HG02571 (cell line): ENCODE results near the gene PALD1.

ENCODE experiments used
- ATAC-seq: cut with Tn5 transposase; IDR thresholded peaks from one replicate; pipeline ENCODE4 v1.9.1; 2021; ENCODE audit warnings: mild to moderate bottlenecking, moderate library complexity; ENCODE audit not compliant: unreplicated experiment

PALD1 gene

DNA sequence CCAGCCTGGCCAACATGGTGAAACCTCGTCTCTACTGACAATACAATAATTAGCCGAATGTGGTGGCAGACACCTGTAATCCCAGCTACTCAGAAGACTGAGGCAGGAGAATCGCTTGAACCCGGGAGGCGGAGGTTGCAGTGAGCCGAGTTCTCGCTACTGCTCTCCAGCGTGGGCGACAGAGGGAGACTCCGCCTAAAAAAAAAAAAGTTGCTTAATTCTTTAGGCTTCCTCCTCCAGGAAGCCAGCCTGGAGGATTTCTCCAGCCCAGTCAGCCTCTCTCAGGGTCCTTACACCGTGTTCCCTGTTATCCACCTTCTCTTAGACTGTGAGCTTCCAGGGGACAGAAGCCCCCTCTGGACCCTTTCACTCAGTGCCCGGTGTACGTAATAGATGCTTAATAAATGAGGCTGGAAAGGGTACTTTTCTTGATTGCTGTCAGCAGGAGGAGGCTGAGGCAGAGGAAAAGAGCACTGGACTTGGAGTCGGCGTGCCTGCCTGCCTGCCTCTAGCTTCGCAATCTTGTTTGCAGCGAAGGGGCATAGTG, 20.7 kb upstream of the PALD1 start:
- ATAC-seq, result no peak

DNA sequence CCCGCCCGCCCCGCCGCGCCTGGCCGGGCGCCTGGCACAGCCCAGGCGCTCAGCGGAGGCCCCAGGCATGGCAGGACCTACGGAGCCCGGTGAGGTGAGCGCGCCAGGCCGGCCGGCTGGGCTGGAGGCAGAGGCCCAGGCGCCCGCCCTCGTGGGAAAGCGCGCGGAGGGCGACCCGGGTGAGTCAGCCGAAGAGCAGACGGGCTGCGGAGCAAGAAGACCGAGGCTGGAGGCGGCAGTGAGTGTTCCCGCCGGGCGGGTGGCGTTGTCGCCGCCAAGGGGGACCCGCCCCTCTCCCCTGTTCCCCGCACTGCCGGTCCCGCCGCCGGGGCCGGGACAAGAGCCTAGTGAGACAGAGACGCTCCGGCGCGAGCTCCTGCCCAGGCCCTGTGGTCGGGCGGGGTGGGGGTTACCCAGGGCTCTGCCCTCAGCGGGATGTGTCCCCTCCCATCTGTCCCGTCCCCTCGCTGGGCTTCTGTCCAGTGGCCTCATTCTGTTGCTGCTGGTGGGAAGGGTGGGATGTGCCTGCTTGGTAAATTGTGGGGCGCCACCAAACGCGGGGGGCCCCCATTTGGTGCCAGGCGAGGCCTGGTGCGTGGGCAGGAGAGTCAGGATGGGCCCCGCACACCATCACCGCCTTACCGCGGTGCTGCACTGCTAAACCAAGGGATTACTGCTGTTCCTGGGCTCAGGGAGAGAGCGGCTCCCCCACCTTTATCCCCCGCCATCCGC, 20.1 kb upstream of the PALD1 start:
- ATAC-seq, result no peak

DNA sequence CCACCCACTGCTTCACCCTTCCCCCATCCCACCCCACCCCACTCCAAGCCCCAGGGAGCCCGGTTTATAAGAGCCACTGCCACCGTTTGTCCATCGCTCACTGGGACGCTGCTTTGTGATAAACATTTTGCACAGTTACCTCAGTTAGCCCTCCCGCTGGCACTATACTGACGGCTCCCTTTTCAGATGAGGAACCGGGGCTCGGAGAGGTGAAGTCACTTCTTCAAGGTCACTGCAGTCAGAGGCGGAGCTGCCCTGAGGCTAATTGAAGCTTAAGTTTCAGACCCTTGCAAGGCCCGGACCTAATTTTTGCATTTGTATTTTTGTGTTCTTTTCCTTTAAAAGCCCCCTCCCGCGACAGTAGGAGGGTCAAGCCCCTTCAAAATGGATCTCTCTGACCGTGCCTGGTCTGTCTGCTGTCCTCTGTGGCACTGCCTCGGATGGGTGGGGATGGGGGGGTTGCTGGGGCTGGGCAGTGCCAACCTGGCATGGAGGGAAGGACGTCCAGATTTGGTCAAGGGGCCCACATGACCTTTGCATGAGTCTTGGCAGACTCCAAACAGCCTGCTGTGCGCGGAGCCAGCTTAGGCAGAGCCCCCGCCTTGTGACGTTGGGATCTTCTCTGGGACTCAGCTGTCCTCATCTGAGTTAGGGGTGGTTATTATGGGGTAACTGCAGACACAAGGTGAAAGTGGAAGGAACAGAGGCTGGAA, 19.4 kb upstream of the PALD1 start:
- ATAC-seq, result no peak

DNA sequence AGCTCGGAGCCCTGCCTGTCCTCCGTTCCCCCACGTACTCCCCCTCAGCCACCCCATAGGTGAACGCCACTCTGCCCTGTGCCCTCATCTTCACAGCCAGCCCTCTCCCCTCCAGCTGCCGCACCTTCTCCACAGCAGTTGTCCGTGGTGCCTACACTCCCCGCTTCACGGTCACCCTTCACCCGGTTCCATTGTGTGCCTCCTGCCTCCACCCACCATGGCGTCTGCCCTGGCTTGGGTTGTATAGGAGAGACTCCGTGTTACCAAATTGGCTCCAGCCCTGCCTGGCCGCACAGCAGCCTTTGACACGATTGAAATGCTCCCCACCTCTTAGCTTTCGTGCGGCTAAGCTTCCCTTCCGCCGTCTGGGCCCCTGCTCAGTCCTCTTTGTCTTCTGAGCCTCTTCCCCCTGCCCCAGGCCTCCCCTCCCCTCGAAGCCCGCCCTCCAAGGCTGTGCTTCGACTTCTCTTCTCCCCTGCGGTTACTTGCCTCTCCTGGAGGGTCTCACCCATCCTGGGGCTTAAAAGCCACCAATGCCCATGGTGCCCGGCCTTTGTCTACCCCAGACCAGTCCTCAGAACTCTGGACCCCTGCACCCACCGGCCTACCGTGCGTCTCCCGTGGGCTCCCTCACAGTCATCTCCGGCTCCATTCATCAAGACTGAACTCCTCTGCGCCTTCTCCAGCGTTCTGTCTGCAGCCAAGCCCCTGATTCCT, 18.6 kb upstream of the PALD1 start:
- ATAC-seq, result no peak

DNA sequence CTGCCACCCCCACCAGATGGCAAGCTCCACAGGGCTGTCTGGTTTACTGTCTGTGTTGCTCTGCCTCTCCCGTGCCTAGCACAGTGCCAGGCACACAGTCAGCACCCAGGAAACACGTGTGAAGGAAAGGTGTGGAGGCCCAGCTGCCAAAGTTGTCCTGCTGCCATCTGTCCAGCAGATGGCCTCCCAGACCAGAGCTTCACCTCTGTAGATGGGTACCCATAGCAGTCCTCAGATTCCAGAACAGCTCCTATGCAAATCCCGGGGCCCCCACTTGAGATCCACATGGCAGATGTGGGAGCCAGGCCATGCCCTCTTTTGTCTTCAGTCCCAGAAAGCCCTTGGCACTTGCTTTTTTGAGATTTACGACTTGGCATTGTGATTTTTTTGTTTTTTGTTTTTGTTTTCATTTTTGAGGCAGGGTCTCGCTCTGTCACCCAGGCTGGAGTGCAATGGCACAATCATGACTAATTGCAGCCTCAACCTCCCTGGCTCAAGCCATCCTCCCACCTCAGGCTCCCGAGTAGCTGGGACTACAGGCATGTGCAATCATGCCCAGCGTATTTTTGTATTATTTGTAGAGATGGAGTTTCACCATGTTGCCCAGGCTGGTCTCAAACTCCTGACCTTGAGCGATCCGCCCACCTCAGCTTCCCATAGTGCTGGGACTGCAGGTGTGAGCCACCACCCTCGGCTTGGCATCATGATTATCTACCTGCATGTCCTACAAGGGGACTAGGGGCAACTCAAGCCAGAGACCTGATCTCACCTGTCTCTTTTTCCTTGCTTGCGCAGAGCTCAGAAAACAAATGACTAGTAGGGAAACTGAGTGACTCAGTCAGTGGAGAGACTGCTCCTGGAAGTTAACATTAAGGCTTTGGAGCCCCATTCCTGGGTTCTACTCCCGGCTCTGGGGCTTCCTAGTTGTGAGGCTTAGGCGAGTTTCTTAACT, 16.9 kb upstream of the PALD1 start:
- ATAC-seq, result no peak

DNA sequence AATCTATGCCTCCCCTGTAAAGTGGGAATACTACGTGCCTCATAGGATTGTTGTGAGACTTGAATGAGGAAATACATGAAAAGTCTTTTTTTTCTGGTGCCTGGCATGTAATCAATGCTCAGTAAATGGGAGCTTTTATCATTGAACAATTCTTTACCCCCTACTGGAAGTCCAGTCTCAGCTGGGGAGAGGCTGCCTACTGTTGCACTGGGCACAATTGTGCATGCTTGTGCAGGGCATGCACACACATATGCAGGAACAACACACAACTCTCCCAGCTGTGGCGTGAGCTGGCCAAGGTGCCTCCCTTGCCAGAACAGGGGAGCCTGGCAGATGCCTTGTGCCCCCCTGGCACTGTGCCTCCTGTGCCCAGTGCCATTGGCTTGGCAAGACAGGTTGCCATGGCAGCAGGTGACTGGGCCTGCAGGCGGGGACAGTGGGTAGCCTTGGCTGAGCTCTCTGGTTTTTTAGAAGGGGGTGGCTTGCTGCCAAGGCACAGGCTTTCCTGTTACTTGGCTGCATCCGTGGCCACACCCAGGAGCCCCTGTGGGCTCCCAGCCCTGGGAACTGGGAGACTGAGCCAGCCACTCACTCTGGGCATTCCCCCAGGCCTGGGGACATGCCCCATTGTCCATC, 16.1 kb upstream of the PALD1 start:
- ATAC-seq, result no peak

- no peak for ATAC-seq
These were observed 13.3 kb upstream of the PALD1 start for GRCh38 chr10:70465278-70465677.

DNA sequence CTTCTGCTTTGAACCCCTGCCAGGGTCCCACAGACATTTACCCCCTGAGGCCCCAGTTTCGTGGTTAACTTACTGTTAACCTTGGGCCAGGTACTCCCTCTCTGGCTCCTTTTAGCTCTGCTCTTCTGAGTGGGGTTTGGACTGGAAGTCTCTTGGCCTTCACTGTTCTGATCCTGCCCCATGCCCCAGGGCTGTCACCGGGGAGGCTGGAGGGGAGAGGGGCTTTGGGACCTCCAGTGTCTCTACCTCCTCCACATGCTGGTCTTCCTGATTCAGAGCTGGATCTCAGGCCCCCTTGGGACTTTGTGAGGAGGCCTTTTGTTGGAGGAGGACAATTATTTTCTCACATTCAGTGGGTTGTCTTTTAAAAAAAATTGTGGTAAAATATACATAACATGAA, 12.7 kb upstream of the PALD1 start:
- no peak for ATAC-seq

GRCh38 chr10:70466951-70467350, 11.6 kb upstream of the PALD1 start:
- ATAC-seq, result no peak

DNA sequence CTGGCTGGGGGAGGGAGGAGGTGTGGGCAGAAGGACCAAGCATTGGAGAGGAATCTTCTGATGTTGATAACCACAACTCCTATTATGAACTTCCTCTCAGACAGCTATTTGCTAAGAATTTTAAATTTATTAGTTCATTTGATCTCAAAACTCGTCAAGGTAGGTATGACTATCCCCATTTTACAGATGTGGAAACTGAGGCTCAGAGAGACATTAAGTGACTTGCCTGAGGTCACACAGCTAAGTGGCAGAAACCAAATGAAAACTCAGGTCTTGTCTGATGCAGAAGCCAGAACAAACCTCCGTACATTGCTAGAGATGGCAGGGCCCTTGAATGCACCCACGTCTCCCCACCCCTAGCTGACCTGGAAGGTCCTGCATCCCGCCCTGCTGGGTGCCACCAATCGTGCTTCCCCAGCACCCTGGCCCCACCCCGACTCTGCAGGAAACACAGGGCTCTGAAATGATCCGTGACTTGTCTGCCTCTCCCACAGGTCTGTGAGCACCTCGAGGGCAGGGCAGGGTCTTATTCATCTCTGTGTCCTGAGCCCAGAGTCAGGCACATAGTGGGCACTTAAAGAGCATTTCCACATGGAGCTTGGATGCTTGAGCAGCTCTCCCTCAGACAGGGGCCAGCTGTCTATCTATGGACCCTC, 5.6 kb upstream of the PALD1 start:
- ATAC-seq, result no peak

DNA sequence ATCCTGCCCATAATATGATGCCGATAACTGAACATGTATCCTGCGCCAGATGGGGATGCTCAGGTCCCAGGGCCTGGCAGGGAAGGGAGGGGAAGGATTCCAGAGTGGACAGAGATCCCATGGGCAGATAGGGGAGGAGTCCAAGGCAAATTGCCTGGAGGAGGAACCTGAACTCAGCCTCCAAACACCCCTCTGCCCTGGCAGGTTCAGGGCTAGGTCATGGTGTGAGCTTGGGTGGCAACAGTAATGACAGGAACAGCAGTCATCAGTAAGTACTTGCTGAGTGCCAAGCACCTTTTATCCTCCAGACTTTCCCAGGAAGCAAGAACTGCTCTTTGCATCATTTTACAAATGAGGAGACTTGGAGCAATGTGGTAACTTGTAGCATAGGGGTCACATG, 3.8 kb upstream of the PALD1 start:
- ATAC-seq, result no peak

- ATAC-seq, result no peak
These were observed 2.9 kb upstream of the PALD1 start for GRCh38 chr10:70475661-70476060.

GRCh38 chr10:70476249-70477035, 2.1 kb upstream of the PALD1 start:
- no peak for ATAC-seq

DNA sequence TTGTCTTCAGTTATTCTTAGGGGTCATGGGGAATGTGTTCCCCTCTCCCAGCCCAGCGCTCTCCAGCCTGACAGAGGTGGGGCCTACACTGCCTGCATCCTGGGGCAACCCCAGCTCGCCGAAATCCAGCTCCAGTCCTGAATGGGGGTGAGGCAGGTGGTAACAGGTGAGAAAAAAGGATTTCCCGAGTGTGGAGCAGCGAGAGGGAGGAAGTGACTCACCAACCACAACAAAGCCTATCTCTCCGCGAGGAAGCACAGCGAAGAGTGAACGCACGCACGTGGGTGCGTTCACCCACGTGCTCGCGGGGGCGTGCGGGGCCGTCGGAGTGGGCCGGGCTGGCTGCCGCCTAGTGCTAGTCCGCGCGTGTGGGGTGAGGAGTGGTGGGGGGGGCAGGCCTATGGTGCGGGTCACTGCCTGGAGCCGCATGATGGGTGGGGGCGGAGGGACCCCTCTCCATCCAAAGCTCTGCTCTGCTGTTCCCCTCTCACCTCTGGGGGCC, 855 bp upstream of the PALD1 start:
- no peak for ATAC-seq

DNA sequence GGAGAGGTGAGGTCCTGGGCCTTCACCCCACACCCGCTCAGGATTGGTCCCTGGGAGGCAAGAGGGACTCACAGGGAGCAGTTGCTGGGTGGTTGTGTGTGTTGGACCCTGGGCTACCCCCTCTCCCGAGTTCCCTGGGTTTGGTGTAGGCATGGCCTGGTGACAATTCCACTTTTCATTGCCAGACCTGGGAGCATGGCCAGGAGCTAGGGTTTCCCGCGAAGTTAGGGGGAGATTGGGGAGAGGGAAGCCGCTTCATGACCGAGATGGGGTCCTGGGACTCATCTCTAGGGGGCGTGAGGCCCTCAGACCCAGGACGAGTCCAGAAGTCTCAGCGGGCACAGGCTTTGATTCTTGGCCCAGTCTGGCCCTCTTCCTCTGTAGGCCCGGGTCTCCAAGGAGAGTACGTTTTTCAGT, 606 bp downstream of the PALD1 start:
- no peak for ATAC-seq

DNA sequence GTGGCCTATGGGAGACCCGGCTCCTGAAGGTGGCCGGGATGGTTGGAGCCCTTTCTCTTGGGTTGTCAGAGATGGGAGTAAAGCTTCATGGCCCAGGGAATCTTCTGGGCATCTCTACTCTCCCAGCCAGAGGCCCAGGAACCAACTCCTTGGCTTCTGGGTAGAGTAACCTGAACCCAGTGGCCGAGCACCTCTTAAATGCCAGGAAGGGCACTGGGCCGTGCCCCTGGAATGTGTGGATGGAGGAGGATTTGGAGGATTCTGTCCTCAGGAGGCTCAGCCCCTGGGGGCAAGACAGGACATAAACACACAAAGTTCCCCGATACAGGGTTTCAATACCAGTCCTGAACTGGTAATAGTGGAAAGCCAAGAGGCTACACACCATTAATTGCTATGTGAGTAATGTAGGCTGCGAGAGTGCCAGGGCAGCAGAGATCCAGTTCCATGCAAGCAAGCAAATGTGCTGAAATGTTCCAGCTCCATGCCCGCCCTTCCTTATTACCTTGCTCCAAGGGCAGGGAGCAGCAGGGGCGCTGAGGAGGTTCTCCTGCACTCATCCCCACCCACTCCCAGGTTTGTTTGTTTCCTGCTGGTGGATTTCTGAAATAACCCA, 1.2 kb downstream of the PALD1 start:
- ATAC-seq, result no peak

DNA sequence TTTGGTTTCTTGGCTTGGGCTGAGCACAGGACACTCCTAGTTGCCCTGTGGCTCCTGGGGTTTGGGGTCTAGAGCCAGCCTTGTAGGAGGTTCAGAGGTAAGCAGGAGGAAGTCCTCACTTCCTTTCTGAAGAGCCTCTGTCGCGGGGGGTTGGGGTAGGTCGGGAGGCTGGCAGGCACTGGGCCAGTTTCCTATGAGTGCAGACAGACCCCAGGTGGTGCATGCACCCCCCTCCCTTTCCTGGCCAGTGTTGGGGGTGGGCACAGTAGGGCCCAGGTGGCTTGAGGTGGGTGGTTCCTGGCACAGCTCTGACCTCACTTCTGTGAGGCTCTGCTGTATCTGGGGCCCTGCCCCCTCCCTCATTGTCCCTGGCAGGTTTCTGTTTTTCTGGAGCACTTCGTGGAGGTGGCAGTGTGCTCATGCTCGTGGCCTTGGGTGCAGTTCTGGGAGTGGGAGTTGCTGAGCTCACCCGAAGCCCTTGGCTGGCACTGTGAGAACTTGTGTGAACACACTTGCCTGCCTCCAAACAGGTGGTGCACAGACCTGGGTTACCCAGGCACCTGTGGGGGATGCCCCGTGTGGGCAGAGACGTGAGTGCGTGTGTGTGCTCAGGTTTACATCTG, 1.8 kb downstream of the PALD1 start:
- ATAC-seq, result no peak

GRCh38 chr10:70481105-70481504, 2.5 kb downstream of the PALD1 start:
- no peak for ATAC-seq
